HTR-8/SVneo (cell line): Measurements from ENCODE around the gene C1QTNF2.
A peak's percentile ranks its signal among the peaks of the same experiment; 100 is the strongest.

Experiments
- DNase-seq: peaks from one replicate; pipeline ENCODE4 v3.0.0; 2011; ENCODE audit warnings: low spot score, mixed read lengths; ENCODE audit not compliant: insufficient read length
- FAIRE-seq: peaks from 2 replicates; lab custom pipeline; 2011; peaks lifted over from hg19 to GRCh38; lab: Jason Lieb, UNC

Gene C1QTNF2, protein sequence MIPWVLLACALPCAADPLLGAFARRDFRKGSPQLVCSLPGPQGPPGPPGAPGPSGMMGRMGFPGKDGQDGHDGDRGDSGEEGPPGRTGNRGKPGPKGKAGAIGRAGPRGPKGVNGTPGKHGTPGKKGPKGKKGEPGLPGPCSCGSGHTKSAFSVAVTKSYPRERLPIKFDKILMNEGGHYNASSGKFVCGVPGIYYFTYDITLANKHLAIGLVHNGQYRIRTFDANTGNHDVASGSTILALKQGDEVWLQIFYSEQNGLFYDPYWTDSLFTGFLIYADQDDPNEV

DNA sequence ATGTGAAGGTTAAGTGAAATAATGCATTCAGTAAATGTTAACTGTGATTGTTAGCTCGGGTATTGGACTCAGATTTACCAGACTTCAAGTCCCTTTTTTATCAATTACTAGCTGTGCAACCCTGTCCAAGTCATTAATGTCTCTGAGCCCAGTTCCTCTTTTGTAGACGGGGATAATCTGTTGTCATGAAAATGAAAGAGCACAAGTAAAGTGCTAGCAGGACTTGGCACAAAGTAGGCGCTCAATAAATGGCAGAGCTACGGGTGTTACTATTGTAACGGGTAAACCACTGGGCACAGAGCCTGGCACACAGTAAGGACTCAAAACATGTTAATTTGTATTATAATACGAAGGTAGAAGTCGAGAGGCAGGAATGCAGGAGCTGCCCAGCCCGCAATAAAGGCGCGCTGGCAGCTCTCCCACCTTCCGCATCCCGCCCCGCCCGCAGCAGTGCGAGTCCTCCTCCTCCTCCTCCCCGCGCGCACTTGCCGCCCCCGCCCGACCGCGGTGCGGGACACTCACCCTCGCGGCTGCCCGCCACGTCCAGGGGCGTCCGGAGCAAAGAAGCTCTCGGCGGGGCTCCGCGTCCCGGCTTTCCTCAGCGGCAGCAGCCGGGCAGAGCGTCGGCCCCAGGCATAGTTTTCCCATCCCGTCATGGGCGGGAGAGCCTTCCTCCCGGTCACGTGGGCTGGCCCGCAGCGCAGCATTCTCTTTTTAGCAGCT, at the start of gene C1QTNF2:
TSS of gene C1QTNF2 (minus strand) at position 637 of the 723 bp plus-strand sequence. CDS start 15,615 bp downstream, outside the sequence.
- FAIRE-seq: no peak
- DNase-seq: peak; percentile 44

- FAIRE-seq (no peak), DNase-seq (no peak)
These were observed 49.8 kb upstream of the C1QTNF2 start for GRCh38 chr5:160420331-160420610.

DNA sequence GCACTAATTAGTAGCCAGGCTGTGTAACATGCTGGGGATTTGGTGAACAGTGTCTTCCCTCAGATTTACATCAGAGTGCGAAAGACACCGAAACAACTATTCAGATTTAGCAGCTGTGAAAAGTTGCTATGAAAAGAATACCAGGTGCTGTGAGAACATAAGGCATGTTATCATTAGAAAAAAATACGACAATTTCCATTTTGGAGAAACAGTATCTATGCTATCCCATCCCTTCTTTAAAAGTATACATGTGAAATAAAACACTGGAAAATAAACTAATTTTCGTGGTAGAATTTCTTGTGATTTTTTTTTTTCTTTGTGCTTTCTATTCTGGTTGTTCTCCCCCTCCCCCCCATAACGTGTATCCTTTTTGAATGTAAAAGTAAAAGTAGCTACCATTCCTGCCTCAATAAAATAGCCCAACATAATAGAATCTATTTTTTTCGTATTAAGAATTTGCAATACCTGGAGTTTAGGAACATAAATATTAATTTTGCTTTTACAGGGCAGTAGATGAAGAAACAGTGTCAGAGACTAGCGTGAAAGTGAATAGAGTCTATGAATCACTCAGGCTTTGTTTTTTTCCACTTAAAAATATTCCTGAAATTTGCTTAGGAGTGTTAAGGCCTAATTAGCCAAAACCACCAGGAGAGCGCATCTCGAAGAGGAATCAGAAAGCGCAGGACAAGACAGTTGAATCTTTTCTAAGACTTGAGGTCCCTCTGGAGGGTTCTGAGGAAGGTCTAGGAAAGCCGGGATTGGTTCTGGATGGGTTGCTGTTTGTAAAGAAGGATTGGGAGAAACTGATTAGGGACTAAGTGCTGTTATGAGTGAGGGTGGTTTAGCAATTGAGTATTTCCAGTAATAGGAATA, 49.3 kb upstream of the C1QTNF2 start:
- FAIRE-seq (no peak), DNase-seq (no peak)

DNA sequence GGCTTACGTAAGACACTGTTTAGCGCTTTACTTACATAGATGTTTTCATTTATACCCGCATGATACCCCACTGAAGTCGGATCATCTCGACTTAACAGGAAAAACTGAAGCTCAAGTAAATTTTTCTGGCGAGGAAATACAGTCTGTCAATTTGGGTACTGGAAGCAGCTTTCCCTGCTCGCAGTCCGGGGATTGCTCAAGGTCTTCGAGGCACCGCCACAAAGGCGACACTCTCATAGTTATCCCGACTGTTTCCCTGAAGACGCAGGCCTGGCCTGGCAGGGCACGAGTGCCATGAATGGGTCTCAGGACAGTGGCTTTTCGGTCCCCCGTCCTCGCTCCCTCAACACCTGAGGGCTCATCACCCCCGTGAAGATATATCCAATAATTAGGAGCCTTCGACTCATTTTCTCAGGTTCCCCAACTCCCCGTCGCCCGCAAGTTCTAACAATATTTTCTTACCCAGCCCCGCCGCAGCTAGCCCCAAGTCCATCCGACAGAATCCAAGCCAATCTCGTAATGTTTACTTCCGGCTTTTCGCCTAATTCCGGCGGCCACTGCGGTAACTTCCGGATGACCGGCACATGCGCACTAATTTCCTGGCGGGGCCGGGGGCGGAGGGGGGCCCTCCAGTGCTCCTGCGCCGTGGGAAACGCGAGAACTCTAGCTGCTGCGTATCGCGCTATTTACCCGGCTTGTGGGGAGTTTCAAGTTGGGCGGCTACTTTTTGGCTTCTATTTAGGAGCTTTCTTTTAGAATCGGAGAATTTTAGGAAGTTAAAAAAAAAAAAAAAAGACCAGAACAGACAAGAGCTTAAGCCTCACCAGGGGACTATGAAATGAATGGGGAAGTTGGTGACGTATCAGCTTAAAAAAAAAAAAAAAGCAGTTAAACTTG, 48.4 kb upstream of the C1QTNF2 start, which contains the start of gene SLU7:
TSS of gene SLU7 (minus strand) at position 521 of the 897 bp plus-strand sequence. CDS start 3,787 bp downstream, outside the sequence.
- no peak for FAIRE-seq
- DNase-seq: peak; percentile 93

DNA sequence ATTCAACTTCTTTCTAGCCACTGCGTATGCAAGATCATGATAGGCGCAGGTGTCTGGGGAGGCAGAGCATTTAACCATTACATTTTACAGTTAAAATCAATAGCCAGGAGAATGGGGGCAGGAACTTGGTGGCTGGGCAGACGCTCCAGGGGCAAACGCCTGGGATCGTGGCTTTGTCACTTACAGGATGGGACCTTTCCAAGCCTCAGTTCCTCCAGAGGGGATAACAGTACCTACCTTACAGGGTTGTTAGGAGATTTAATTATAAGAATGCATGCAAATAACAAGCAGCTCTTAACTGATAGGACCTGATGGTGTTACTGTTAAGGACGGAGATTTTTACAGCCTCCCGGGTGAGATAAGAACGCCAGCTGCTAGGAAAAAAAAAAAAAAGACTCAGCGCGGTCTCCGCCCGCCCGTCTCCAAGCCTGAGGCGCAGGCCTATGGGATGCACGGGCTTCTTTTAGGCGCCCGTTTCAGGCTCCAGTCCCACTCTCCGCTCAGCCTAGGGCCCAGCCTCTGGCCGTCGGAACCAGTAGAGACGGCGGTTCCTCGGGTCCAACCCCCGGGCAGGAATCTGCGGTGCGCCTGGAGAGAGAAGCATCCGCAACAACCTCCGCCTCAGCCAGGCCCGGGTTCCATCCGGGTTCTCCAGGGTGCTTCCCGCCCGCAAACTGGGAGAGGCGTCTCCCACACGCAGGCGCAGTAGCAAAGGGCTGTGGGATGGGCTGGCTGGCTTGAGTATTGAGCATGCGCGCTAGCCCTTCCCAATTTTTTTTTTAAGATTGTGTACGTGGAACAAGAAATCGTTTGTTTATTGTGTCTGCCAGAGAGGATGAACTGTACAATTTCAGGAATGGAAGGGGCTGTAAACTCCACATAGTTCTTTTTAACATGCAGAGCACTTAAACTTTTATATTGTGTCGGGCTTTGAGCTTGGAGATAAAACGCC, 29.3 kb upstream of the C1QTNF2 start, which contains the start of gene FAM200C:
TSS of gene FAM200C (minus strand) at position 653 of the 952 bp plus-strand sequence. CDS start 4,564 bp downstream, outside the sequence.
- DNase-seq: peak; percentile 97
- no peak for FAIRE-seq

- DNase-seq (no peak), FAIRE-seq (no peak)
These were observed 28.4 kb upstream of the C1QTNF2 start for GRCh38 chr5:160398806-160399205.

- DNase-seq: no peak
- no peak for FAIRE-seq
These were observed 27.1 kb upstream of the C1QTNF2 start for GRCh38 chr5:160397492-160397891.

GRCh38 chr5:160395111-160395510, 24.7 kb upstream of the C1QTNF2 start:
- FAIRE-seq: peak; percentile 13
- no peak for DNase-seq

GRCh38 chr5:160390787-160391696, 20.6 kb upstream of the C1QTNF2 start:
- FAIRE-seq: no peak
- DNase-seq: no peak

DNA sequence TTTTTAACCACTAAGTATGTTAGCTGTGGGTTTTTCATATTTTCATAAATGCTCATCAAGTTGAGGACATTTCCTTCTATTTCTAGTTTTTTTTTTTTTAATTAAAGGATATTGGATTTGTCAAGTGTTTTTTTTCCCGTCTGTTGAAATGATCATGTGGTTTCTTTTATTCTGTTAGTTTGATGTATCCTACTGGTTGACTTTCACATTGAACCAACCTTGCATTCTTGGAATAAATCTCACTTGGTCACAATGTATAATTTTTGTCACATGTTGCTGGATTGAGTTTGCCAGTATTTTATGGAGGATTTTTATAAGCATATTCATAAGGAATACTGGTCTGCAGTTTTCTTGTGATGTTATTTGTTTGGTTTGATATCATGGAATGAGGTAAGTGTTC, 17.0 kb upstream of the C1QTNF2 start:
- FAIRE-seq (no peak), DNase-seq (no peak)

DNA sequence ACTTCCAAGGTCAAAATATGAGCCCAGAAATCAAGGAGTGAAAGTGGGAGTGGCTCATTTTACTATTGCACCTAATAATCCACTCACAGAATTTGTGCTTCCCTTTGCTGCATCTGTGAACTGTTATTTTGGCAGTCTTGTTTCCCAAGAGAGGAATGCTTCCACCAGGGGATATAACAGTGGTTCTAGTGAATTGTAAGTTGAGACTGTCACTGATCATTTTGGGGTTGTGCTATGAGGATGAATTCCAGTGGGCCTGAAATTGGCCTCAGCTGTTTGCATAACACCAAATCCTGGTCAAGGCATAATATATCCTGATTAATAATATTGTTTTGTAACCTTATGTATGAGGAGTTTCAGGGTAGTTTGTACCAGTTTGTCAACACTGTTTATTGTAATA, 15.1 kb upstream of the C1QTNF2 start:
- no peak for DNase-seq
- no peak for FAIRE-seq

DNA sequence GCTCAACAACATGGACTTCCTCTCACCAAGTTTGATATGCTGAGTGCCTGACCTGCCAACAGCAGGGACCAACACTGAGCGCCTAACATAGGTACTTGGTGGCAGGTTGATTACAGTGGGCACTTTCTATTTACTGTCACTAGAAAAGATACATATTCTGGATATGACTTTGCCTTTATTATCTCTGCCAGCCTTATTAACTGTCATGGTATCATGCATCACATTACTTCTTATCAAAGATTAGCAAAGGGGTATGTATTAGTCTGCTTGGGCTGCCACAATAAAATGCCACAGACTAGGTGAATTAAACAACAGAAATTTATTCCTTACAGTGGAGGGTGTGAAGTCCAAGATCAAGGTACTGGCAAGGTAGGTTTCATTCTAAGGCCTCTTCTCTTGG, 14.3 kb upstream of the C1QTNF2 start:
- no peak for FAIRE-seq
- DNase-seq: no peak

- DNase-seq (no peak), FAIRE-seq (no peak)
These were observed 11.9 kb upstream of the C1QTNF2 start for GRCh38 chr5:160382346-160382745.

- DNase-seq: no peak
- FAIRE-seq: no peak
These were observed 9.6 kb upstream of the C1QTNF2 start for GRCh38 chr5:160380041-160380440.

DNA sequence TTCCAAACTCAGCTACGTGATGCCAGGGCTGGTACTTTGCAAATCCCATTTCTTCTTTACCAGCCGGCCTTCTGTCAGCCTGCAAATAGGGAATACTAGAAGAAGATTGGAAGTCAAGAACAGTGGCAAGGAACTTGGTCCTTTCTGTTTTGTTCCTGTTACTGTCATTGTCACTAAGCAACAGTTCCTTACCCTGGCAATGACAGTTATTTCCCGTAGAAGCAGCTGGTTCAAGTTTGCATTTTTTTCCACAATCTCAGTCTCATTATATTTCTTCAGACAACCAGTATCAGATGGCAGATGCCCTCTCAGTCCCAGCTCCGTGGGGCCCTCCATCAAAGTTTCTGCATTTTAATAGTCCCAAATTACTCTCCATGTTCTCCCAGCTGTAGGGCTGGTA, 9.1 kb upstream of the C1QTNF2 start:
- DNase-seq (no peak), FAIRE-seq (no peak)

- DNase-seq (no peak), FAIRE-seq (no peak)
These were observed 7.9 kb upstream of the C1QTNF2 start for GRCh38 chr5:160378330-160378729.

- DNase-seq (no peak), FAIRE-seq (no peak)
These were observed 7.2 kb upstream of the C1QTNF2 start for GRCh38 chr5:160377651-160378050.

DNA sequence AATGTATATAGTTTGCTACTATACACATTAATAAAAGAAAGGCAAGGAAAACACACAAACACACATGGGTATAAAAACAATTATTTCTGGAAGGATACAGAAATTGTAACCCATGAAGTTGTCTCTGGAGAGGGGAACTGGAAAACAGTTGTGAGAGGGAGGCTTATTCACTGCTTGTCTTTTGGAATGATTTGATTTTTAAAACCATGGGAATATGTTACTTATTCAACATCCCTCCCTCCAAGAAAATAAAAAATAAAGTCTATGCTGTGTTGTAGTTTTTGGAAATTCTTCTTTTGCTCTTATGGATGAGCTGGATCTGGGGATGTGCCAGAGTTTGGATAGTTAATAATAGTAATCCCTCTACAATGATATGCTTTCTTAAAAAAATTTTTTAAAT, 6.0 kb upstream of the C1QTNF2 start:
- no peak for DNase-seq
- FAIRE-seq: no peak
